Tracheal epithelial cell (primary cell): Measurements from ENCODE around the gene ZWILCH. TPM values are rescaled to one million over a fixed set of nuclear protein-coding genes. Genes with fewer than 3 reads are reported as not detected.

Experiments used
- total RNA-seq: library from RNA; depleted of rRNA; stranded (reverse); fragments of >200 nt; gene quantifications from 2 replicates; pipeline ENCODE4 v1.2.1, GENCODE V29; 2014

Gene ZWILCH
- total RNA-seq = 9.2 and 11.3 TPM in 2 replicates

DNA sequence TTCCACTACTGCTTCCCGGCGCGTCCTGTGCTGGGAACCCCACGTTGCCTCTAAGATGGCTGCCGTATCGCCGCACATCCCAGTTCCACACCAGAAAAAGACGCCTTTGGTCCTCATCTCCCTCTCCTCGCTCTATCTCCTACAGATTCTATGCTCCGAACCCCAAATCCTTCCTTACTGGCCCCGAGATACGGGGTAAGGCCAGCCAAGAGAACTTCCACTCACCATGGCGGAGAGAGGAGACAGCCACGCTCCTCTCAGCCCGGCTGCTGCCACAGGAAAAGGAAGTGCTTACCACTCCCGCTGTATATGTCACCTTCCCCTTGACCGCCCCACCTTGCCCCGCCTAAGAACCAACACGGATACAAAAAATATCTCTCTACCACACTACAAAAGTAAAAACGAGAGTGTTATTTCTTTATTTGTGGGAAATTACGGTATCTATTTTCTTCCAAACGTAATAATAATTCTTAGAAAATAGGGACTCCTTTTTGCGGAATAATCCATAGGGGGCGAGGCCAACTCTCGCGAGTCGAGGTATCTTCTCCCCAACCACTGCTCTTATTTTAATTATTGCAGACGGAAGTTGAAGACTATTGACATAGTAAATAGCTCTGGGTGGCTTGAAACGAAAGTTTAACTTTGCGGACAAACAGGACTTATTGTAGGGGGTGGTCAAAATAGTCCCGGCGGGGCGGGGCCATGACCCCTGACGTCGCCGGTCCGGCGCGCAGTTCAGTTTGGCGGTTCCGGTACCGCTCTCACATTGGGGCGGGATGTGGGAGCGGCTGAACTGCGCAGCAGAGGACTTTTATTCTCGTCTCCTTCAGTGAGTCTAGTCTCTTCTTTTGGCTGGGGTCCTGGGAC is at the start of gene ZWILCH, which contains the start of gene RPL4:
Gene ZWILCH, plus strand, starts transcription at position 764 of the 867 bp plus-strand sequence. Its CDS starts 13 bp downstream, at position 777.
Gene RPL4, minus strand, starts transcription at position 293 of the 867 bp plus-strand sequence. Its CDS starts 65 bp downstream, at position 228.

DNA sequence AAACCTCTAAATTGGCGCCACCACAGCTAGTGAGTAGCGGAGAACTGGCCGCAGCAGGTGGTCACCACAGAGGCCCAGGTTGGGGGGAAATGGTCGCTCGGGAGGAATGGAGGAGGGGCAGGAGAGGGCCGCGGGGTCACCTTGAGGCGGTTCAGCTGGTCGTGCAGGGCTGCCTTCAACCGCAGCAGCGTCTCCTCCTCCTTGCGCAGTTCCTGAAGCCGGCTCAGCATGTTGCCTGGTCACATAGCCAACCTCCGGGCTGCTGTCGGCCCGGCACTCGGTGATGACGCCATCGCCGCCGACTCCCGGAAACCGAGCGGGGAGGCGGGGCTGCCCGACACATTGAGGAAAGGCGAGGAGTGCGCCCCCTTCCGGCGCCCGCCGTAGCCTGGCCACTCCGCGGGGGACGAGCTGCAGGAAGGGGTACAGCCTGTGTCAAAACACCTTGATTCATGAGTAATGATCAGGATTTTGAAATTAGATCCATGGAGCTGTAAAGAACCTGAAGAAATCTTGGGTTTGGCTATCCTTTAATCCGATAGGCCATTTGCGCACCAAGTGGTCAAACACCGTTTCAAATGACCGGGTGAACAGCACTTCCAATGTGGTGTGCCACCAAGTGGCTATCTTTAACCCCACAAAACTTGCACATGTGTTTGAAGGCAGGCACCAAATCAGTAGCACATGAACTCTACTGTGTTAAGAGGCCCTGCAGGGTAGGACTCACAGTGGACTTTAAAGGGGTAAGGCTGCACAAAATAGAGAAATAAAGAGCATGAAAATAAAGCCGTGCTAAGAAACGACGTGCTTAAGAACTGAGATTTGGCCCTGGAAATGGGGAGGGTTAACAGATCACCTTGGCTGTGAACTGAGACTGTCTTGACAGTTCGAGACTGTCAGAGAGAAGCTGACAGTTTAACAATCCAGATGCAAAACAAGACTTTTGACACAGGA is 7.3 kb upstream of the ZWILCH start, which contains the start of gene SNAPC5:
Gene SNAPC5, minus strand, starts transcription at position 261 of the 954 bp plus-strand sequence. Its CDS starts 31 bp downstream, at position 230.

DNA sequence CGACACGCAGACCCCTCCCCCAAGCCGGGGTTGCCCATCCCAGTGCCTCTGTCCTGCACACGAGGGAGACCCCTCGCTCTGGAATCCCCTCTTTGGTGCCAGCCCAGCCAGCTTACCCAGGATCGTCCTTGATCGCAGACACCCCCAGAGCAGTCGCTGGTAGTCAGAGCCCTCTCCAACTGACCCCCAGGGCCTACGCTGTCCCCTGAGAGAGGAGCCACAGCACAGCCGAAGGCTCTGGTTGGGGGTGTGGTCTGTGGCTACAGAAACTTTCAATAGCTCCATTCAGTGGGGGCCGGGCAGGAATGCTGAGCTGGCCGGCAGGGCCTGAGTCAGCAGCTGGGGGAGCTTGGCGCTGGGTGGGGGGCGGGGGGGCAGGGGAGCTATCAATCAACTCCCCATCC is 60.6 kb downstream of the ZWILCH start, which contains the start of gene LCTL:
Gene LCTL, minus strand, starts transcription at position 258 of the 404 bp plus-strand sequence. CDS start 633 bp downstream, outside the sequence.

Other genes with a start within 250 kb of the ZWILCH start
- gene DIS3L, start 211.8 kb upstream of the ZWILCH start, total RNA-seq = 15.2 and 17.7 TPM in 2 replicates
- gene TIPIN, start 148.6 kb upstream of the ZWILCH start, total RNA-seq = 7.5 and 12.4 TPM in 2 replicates
- 68.8 and 71.8 TPM in 2 replicates for gene MAP2K1, start 118.4 kb upstream of the ZWILCH start, total RNA-seq
- gene SNAPC5, start 7.6 kb upstream of the ZWILCH start, total RNA-seq = 22.2 and 31.1 TPM in 2 replicates
- gene RPL4, start 471 bp upstream of the ZWILCH start, total RNA-seq = 4,328 and 7,170 TPM in 2 replicates
- not detected in 2 replicates for gene LCTL, start 60.7 kb downstream of the ZWILCH start, total RNA-seq
- 0.64 and 0.96 TPM in 2 replicates for gene SMAD6, start 196.9 kb downstream of the ZWILCH start, total RNA-seq